Large intestine (tissue), 3 donors: Measurements from ENCODE around the gene EDNRB. TPM values are rescaled to one million over a fixed set of nuclear protein-coding genes. Genes with fewer than 3 reads are reported as not detected.

ENCODE experiments used
- DNase-seq, 2 donors: peaks; one replicate each; pipeline versions ENCODE4 v3.0.0 to v3.0.0-alpha.2; 2013
- H3K27ac ChIP-seq: one replicate; pipeline ENCODE4 v1.5.1; 2013; ENCODE audit warnings: low read length
- H3K27me3 ChIP-seq: 2 replicates; pipeline ENCODE4 v1.6.1; 2013; ENCODE audit warnings: low read length; ENCODE audit not compliant: control insufficient read depth, insufficient read depth
- H3K36me3 ChIP-seq: 2 replicates; pipeline ENCODE4 v1.6.1; 2013; ENCODE audit warnings: low read length; ENCODE audit not compliant: control insufficient read depth, insufficient read depth
- H3K4me1 ChIP-seq: one replicate; pipeline ENCODE4 v1.6.1; 2013; ENCODE audit warnings: low read length; ENCODE audit not compliant: control insufficient read depth, insufficient read depth
- H3K4me3 ChIP-seq: one replicate; pipeline ENCODE4 v1.5.1; 2013; ENCODE audit warnings: low read length
- H3K9me3 ChIP-seq: one replicate; pipeline ENCODE4 v1.6.1; 2013; ENCODE audit warnings: mild to moderate bottlenecking, low read depth, low read length, moderate library complexity; ENCODE audit not compliant: control insufficient read depth
- WGBS: methylation state at CpG from one replicate; pipeline ENCODE4 v1.1.5; 2013; ENCODE audit warnings: low lambda C conversion rate; ENCODE audit not compliant: insufficient coverage; 5-methylcytosine and 5-hydroxymethylcytosine counted together
- polyA plus RNA-seq: library from polyadenylated mRNA; unstranded; fragments of 120-200 nt; gene quantifications from one replicate; pipeline ENCODE4 v1.2.1, GENCODE V29; 2013

The EDNRB gene
- polyA plus RNA-seq, 1 donor = 82.1 TPM

DNA sequence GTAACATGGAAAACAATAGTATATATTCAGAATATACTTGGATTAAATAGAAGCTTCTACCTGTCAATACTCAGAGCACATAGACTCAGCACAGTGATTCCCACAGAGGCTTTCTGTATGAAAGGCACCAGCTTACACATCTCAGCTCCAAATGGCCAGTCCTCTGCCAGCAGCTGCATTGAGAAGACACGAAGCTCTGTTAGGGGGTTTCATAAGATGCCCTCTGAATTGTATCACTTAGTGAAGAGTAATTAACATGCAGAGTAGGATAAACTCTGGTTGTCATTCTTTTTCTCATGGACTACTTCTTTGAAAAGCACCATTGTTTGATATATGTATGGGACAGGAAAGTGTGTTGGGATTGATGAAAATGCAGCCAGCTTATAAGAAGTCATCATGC is 15.2 kb downstream of the EDNRB start:
- Histone ChIP-seq H3K4me3 (no peak overlapping the region), H3K27ac (no peak overlapping the region), H3K36me3 (peaks cover 11% of the 10 kb centered on the region), H3K9me3 (no peaks in the 10 kb centered on the region), H3K4me1 (peaks cover 11% of the 10 kb centered on the region), H3K27me3 (no peaks in the 10 kb centered on the region)
- no peak for DNase-seq
- no CpG with 5 or more reads among the region's 1 CpG for WGBS

- no CpG with 5 or more reads among the region's 4 CpGs for WGBS
Observed at GRCh38 chr13:77902319-77902963, 16.2 kb downstream of the EDNRB start.

DNA sequence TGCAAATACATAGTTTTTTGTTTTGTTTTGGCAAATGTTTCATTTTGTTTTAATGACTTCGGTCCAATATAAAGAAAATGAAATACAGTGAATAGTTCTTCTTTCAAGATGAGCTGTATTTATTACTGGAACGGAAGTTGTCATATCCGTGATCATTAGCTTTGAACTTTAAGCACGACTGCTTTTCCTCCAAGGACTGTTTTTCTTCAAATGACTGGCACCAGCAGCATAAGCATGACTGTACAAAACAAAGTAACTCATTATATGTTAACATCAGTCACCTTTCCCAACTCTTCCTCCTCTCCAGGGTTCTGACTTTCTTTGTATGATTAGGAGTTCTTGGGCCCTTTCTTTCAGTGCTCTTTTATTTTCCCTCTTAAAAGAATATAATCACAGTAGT is 20.5 kb downstream of the EDNRB start:
- peaks cover 8% of the 10 kb centered on the region for H3K36me3 ChIP-seq
- 75% methylated on average over 1 of the region's 4 CpGs for WGBS
- no peaks in the 10 kb centered on the region for H3K27me3 ChIP-seq
- H3K4me3 ChIP-seq = no peak overlapping the region
- H3K4me1 ChIP-seq = no peaks in the 10 kb centered on the region
- no peak overlapping the region for H3K27ac ChIP-seq
- no peak for DNase-seq
- no peaks in the 10 kb centered on the region for H3K9me3 ChIP-seq

More at GRCh38 chr13:77902319-77902963, 16.2 kb downstream of the EDNRB start:
- peaks cover 2% of the 10 kb centered on the region for H3K4me1 ChIP-seq
- H3K27me3 ChIP-seq = no peaks in the 10 kb centered on the region
- no peak overlapping the region for H3K4me3 ChIP-seq
- no peak overlapping the region for H3K27ac ChIP-seq
- no peak for DNase-seq
- H3K36me3 ChIP-seq = peaks cover 11% of the 10 kb centered on the region
- no peaks in the 10 kb centered on the region for H3K9me3 ChIP-seq

DNA sequence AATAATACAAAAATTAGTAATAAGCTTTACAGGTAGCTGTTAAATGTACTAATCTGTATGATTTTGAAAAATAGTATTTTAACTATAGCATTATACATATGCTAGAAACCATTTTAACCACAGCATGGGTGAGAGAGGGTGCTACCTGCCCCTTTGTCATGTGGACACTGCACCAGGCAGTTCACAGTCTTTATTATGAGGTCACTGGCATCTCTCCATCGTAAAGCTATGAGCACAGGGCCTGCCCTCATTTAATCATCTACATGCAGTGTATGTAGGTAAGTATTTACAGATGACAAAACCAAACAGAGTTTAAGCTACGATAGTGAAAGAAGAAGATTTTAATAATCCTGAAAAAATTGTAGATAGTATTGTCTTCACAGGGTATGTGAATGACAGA is 21.7 kb downstream of the EDNRB start:
- 88% methylated on average over 1 of the region's 2 CpGs for WGBS
- no peaks in the 10 kb centered on the region for H3K27me3 ChIP-seq
- no peak for DNase-seq
- H3K9me3 ChIP-seq = no peaks in the 10 kb centered on the region
- no peaks in the 10 kb centered on the region for H3K4me1 ChIP-seq
- no peak overlapping the region for H3K4me3 ChIP-seq
- H3K36me3 ChIP-seq = no peaks in the 10 kb centered on the region
- H3K27ac ChIP-seq = no peak overlapping the region

DNA sequence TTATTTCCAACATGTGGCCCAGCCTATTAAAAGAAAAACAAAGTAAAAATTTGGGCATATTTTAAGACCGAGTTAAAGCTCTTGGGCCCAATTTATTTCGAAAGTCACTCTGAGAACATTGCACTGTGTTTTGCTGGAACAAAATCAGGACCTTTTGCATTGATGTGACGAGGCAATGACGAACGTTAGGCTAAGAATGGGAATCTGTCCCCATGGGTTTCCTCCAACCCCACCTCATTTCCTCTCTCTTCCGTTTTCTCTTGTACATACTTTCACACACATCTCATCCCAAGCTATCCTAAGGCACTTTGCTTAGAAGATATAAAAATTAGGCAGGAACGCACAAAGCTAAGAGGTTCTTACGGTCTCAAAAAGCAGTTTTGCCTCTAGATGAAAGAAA is 22.1 kb downstream of the EDNRB start:
- 85% methylated on average over 6 of the region's 8 CpGs for WGBS
- no peak for DNase-seq
- Histone ChIP-seq H3K4me3 (no peak overlapping the region), H3K27me3 (no peaks in the 10 kb centered on the region), H3K9me3 (no peaks in the 10 kb centered on the region), H3K4me1 (peaks cover 2% of the 10 kb centered on the region), H3K36me3 (no peaks in the 10 kb centered on the region), H3K27ac (no peak overlapping the region)

DNA sequence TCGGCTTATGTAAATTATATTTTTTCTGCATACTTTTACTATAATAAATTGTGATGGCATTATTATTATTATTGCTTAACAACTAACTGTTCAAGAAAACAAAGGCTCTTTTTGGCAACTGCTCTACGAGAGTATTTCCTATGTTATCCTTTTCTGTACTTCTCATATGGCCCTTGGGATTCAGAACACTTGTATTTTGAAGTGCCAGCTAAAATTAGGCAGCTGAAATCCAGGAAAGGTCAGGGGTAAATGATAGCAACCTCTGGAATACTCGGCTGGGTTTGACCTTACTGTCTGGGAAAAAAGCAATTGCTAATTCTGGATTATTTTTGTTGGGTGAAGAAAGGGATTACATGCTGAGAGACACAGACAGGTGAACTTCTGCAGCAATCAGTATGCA is 23.9 kb downstream of the EDNRB start:
- no peaks in the 10 kb centered on the region for H3K36me3 ChIP-seq
- no peaks in the 10 kb centered on the region for H3K9me3 ChIP-seq
- DNase-seq = no peak
- WGBS = no CpG with 5 or more reads among the region's 3 CpGs
- H3K4me3 ChIP-seq = no peak overlapping the region
- H3K4me1 ChIP-seq = peaks cover 3% of the 10 kb centered on the region
- no peak overlapping the region for H3K27ac ChIP-seq
- no peaks in the 10 kb centered on the region for H3K27me3 ChIP-seq

DNA sequence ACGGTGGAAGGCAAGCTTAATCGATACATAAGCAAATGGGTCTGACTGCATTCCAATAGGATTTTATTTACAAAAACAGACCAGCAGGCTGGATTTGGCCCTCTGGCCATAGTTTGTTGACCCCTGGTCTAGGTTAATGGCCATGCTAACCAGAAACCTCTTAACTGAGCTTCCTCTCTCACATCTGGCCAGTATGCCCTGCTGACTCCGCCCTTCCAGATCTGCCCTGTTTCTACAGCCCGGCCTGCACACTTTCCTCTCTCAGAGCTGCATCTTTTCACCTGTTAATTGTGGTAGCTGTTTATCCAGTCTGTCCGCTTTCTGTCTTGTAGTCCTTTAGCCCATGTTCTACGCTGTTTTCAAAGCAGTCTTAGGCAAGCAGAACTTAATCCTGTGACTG is 25.6 kb downstream of the EDNRB start:
- Histone ChIP-seq H3K4me3 (no peak overlapping the region), H3K4me1 (peaks cover 3% of the 10 kb centered on the region), H3K27me3 (no peaks in the 10 kb centered on the region), H3K36me3 (no peaks in the 10 kb centered on the region), H3K9me3 (no peaks in the 10 kb centered on the region), H3K27ac (no peak overlapping the region)
- 90% methylated on average over 2 of the region's 6 CpGs for WGBS
- DNase-seq = no peak

GRCh38 chr13:77892491-77892890 is 26.1 kb downstream of the EDNRB start:
- H3K9me3 ChIP-seq = no peaks in the 10 kb centered on the region
- no peaks in the 10 kb centered on the region for H3K27me3 ChIP-seq
- no peaks in the 10 kb centered on the region for H3K36me3 ChIP-seq
- peaks cover 3% of the 10 kb centered on the region for H3K4me1 ChIP-seq
- H3K4me3 ChIP-seq = no peak overlapping the region
- no peak overlapping the region for H3K27ac ChIP-seq
- no peak for DNase-seq

DNA sequence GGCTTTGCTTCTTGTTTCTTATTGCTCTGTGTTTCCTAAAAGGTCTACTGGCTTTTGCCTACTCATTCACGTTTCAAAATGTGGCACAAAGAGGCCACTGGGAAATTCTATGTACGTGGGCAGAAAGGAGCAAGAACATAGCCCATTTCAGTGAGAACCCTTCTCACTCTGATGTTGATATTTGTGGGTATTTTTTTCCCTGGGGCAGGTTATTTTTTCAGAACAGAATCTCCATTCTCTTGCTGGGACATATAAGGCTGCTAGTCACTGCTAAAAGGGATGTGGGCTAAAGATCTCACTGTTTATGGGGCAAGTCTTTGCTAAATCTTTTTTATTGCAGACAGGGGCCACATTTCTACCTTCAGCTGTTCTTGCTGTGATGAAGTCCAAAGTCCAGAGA is 27.1 kb downstream of the EDNRB start:
- no peaks in the 10 kb centered on the region for H3K36me3 ChIP-seq
- H3K4me3 ChIP-seq = no peak overlapping the region
- H3K27me3 ChIP-seq = no peaks in the 10 kb centered on the region
- no peaks in the 10 kb centered on the region for H3K9me3 ChIP-seq
- H3K4me1 ChIP-seq = peaks cover 3% of the 10 kb centered on the region
- DNase-seq = peak in 1 of 2 donors; percentile 59
- WGBS = 71% methylated on average over 1 of the region's 2 CpGs
- no peak overlapping the region for H3K27ac ChIP-seq

- WGBS = no CpG with 5 or more reads among the region's 1 CpG
- DNase-seq = no peak
- Histone ChIP-seq H3K4me1 (peaks cover 3% of the 10 kb centered on the region), H3K4me3 (no peak overlapping the region), H3K27ac (no peak overlapping the region), H3K9me3 (no peaks in the 10 kb centered on the region), H3K27me3 (no peaks in the 10 kb centered on the region), H3K36me3 (no peaks in the 10 kb centered on the region)
Observed at GRCh38 chr13:77891041-77891440, 27.6 kb downstream of the EDNRB start.

GRCh38 chr13:77883328-77883727 is 35.3 kb downstream of the EDNRB start:
- Histone ChIP-seq H3K4me1 (no peaks in the 10 kb centered on the region), H3K27ac (no peak overlapping the region)
- 100% methylated on average over 1 of the region's 2 CpGs for WGBS

More at GRCh38 chr13:77883328-77883727, 35.3 kb downstream of the EDNRB start:
- Histone ChIP-seq H3K36me3 (no peaks in the 10 kb centered on the region), H3K27me3 (no peaks in the 10 kb centered on the region), H3K4me3 (no peak overlapping the region), H3K9me3 (no peaks in the 10 kb centered on the region)
- DNase-seq = no peak
